D341Med (cell line): Measurements from ENCODE around the gene ALPK1.

Experiments used
- DNase-seq: peaks from one replicate; pipeline ENCODE4 v3.0.0; 2012; ENCODE audit warnings: low spot score

Gene ALPK1

GRCh38 chr4:112328734-112329130 lies 31.6 kb downstream of the ALPK1 start:
- DNase-seq: no peak

DNA sequence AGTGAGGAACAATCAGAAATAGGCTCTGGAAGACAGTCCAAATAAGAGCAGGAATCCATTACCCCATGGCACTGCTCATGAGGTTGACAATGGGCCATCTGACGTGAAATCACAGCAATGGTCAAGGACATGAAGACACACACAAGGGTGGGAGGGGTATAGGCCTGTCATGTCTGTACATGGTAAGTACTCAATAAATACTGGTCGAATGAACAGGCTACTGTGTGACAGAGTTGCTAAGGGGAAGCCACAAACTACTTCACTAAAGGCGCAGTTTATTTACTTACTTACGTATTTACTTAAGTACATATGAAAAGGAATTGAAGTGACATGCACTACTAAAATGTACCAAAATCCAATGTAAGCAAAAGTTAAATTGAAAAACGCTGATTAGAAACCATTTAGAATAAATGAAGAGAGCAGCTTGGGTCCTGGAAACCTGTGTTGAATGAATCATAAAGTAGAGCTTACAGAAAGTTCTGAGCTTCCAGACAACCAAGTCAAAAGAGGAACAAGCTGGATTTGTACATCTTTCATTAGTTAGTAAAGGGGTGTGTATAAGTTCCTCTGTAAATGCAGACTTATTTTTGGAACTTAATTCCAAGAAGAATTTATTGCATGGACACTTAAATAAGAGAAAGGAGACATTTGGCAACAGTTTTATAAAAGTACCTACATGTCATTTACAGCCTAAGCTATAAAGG lies 32.7 kb downstream of the ALPK1 start:
- no peak for DNase-seq

- no peak for DNase-seq
Measured at GRCh38 chr4:112330921-112331320, 33.8 kb downstream of the ALPK1 start.

DNA sequence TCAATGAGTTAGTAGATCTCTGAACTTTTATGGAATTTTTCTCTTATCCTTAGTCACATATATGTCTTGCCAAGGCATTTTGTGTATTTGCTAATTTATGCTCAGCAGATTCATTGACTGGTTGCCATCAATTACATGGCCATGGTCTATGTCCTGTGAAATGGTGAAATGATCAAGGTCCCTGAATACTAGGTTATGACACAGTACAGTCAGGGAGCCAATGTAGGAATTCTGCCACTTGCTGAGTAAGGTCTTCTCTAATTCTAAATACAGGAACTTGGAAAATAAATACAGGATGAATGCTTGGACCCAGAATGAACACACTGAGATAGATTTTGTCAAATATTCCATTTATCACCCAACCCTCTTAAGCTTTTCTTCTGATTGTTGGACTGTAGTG lies 35.2 kb downstream of the ALPK1 start:
- no peak for DNase-seq

DNA sequence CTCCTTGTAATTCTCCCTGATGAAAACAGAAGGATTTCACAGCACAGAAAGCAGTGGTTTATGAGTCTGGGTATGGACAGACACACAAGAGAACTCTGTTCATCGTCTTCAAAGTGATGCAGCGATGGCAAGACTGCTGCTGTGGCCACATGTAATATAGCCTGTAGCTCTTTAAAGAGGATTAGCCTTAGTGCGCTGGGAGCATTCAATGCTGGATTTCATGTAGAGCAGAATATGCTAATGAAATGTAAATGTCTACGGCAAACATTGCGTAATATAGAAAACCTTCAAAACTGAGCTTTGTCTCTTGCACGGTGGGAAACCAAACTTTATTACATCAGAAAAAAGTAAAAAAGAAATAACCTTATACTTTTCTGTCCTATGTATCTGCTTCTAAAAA lies 42.9 kb downstream of the ALPK1 start:
- DNase-seq: no peak

GRCh38 chr4:112341033-112341432 lies 43.9 kb downstream of the ALPK1 start:
- DNase-seq: no peak

DNA sequence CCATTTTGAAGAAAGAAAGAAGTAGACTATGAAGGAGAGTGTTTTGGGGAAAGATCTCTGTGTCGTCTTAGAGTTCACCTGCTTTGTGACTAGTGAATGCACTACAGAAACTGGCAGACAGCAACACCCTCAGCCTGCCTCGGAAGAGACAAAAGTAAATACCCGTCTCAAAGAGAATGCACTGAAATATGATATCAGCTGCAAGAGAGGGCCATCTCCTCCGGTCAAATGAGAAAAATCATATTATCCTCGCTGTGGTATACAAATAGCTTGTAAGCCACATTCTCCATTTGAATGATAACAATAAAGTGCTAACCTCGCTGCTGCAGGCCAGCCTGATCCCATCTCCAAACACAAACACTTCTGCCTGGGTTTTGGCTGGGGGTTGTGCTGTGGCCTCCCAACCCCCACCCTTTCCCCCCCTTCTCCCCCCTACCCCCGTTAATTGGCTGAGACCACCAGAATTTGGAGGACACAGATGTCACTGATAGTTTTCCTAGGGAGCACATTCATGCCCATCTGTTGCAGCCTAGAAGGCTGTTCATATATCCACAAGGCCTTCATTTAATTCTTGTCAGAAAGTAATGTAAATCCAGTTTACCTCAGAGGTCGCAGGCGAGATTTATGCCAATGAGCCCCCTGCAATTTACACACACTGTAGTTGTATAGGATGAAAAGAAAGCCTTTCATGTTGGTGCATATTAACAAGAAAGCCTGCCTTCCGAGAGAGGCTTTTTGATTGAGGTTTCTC lies 46.3 kb downstream of the ALPK1 start:
- DNase-seq: no peak

DNA sequence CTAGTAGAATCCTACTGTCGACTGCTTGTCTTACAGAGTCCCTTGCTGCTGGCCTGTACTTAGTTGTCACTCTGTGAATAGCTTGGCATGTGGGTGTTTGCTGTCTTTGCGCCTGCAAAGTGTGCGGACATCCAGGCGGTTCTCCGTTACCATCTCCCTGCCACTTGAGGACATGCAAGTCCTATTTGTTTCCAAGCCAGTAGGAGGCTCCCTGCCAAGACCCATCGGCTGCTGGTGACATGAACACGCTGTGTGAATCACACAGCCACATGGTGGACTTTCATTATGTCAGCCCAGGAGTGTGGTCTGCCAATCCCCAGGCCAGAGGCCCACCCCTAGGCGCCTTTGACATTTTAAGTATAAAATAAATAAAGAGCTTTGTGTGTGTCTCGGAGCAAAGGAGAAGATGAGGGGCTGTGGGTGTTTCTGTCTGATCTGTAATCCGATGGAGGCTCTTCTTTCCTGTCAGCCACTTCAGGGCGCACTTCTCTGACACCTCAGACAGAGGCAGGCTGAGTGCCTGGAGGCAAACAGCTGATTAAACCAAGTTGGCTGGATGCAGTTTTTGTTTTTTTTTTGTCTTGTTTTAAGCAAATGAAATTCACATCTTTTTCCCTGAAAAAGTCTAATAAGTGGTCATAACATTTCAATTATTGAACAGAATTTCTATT lies 51.5 kb downstream of the ALPK1 start:
- DNase-seq: peak; percentile 54

DNA sequence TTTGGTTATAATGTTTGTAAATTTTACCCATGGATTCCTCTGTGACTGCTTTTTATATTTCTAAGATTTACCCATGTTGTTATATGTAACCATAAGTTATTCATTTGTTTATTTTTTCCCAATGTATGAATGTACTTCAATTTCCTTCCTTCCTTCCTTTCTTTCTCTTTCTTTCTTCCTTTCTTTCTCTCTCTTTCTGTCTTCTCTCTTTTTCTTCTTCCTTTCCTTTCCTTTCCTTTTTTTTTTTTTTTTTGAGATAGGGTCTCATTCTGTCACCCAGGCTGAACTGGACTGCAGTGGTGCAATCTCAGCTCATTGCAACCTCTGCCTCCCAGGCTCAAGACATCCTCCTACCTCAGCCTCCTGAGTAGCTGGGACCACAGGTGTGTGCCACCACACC lies 55.6 kb downstream of the ALPK1 start:
- no peak for DNase-seq

DNA sequence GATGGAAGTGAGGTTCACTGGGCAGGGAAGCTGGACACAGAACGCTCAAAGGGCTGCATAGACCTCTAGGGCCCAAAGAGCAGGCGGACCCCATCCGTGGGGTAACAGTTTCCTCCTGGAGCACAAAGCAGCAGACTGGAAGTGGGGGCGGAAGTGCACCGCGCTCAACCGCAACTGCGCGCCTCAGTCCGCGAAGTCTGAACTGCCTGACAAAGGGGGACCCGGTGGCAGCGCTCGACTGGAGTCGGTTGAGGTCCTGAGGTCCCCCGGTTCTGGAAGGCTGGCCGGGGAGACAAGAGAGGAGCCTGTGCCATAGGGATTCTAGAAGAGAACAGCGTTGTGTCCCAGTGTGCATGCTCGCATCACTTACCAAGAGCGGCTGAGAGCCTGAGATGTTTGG lies 58.5 kb downstream of the ALPK1 start:
- DNase-seq: no peak

- DNase-seq: no peak
Measured at GRCh38 chr4:112357453-112357852, 60.3 kb downstream of the ALPK1 start.

- no peak for DNase-seq
Measured at GRCh38 chr4:112357897-112358296, 60.7 kb downstream of the ALPK1 start.

DNA sequence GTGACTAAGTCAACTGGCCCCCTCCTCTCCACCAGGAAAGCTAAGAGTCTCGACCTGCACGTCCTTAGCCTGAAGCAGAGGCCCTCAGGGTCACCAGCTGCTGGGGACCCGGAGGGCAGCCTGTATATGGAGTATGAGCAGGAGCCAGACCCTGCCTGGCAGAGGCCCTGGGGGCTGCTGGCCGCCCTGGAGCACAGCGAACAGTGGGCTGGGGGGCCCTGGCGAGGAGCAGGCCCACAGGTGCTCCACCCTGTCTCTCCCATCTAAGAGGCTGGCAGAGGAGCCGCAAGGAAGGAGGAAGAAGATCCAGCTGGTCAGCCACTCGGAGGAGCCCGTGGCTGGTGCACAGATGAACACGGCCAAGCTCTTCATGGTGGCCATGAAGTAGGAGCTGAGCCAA lies 61.2 kb downstream of the ALPK1 start:
- no peak for DNase-seq

GRCh38 chr4:112358952-112359749 lies 62.0 kb downstream of the ALPK1 start:
- DNase-seq: no peak

- DNase-seq: no peak
Measured at GRCh38 chr4:112361181-112361791, 64.1 kb downstream of the ALPK1 start.

DNA sequence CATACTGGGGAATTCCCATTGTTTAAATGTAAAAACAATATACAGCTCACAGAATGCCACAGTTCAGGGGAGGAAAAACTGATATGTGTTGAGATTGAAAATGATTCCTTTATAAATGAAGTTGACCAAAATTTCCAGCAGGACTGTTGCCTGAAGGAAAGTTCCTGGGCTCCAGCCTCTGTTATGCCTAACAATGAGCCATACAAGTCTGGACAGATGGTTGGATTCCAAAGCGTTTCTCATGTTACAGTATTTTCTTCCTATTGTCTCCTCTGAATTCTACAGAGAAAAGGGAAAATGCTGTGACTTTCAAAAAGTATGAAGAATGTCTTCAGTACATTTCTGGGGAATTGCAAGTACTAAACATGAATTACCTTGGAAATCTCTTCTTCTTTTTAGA lies 73.3 kb downstream of the ALPK1 start:
- no peak for DNase-seq

GRCh38 chr4:112371361-112371760 lies 74.2 kb downstream of the ALPK1 start:
- no peak for DNase-seq

DNA sequence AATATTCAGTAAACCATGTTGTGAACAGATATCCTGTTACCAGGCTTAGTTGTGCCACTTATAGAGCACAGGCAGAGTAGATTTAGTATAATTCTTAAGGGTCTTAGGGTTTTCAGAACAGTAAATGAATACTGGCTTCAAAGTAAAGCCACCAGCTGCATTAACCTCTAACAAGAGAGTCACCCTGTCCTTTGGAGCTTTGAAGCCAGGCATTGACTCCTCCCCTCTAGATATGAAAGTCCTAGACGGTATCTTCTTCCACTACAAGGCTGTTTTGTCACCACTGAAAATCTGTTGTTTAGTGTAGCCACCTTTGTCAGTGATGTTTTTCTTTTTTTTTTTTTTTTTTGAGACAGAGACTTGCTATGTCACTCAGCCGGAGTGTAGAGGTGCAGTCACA lies 77.7 kb downstream of the ALPK1 start:
- DNase-seq: no peak

GRCh38 chr4:112377171-112377570 lies 80.0 kb downstream of the ALPK1 start:
- no peak for DNase-seq

- DNase-seq: no peak
Measured at GRCh38 chr4:112377594-112378242, 80.5 kb downstream of the ALPK1 start.

GRCh38 chr4:112378243-112378620 lies 81.1 kb downstream of the ALPK1 start:
- no peak for DNase-seq

DNA sequence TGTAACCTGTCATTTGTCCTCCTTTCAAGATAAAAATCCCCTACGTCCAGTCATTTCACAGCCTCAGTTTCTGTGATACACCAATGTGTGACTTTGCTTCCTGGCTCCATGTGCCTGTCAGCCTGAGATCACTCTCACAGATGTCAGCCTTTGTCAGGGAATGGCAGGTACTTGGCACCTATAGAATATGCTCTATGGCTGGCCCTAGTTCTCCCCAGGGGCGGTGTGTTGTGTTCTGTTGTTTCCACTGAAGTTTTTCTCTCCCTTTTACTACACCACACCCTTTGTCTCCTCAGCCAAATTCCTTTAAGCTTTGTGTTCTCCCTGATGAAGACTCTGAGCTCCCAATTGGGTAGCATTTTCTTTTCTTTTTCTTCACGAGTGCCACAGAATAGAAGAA lies 81.7 kb downstream of the ALPK1 start:
- no peak for DNase-seq
